ENCODE measurements around the gene TGOLN2.
A peak's percentile ranks its signal among the peaks of the same experiment; 100 is the strongest.

Gene TGOLN2

GRCh38 chr2:85288244-85288725, 39.5 kb downstream of the TGOLN2 start:
- Histone ChIP-seq H3K4me1 (ENCODE audit: insufficient read depth, poor library complexity, severe bottlenecking) (peaks cover 44% of the 10 kb centered on the region), H3K36me3 (ENCODE audit: low read depth) (peaks cover 37% of the 10 kb centered on the region), H3K9me3 (ENCODE audit: severe bottlenecking) (no peaks in the 10 kb centered on the region), H3K4me3 (ENCODE audit: severe bottlenecking) (no peak overlapping the region), H3K27me3 (ENCODE audit: insufficient read depth, poor library complexity, severe bottlenecking) (no peaks in the 10 kb centered on the region), H3K27ac (ENCODE audit: poor library complexity, severe bottlenecking) (peak overlapping the region; percentile 100)
- peak; percentile 91 for ATAC-seq (ENCODE audit: low read depth)
- DNase-seq (ENCODE audit: low spot score), result peak; percentile 88
- no peak for TF ChIP-seq CTCF (IDR thresholded peaks at IDR 0.05; ENCODE audit: poor library complexity, severe bottlenecking)

- Histone ChIP-seq H3K36me3 (ENCODE audit: low read depth) (peaks cover 33% of the 10 kb centered on the region), H3K27ac (ENCODE audit: poor library complexity, severe bottlenecking) (peak overlapping the region; percentile 100), H3K27me3 (ENCODE audit: insufficient read depth, poor library complexity, severe bottlenecking) (no peaks in the 10 kb centered on the region), H3K4me1 (ENCODE audit: insufficient read depth, poor library complexity, severe bottlenecking) (peaks cover 44% of the 10 kb centered on the region), H3K4me3 (ENCODE audit: severe bottlenecking) (no peak overlapping the region), H3K9me3 (ENCODE audit: severe bottlenecking) (no peaks in the 10 kb centered on the region)
- DNase-seq (ENCODE audit: low spot score) (no peak), ATAC-seq (ENCODE audit: low read depth) (no peak)
- no peak for TF ChIP-seq CTCF (IDR thresholded peaks at IDR 0.05; ENCODE audit: poor library complexity, severe bottlenecking)
These were observed 40.1 kb downstream of the TGOLN2 start for GRCh38 chr2:85287721-85288120.

- Histone ChIP-seq H3K36me3 (ENCODE audit: low read depth) (peaks cover 32% of the 10 kb centered on the region), H3K9me3 (ENCODE audit: severe bottlenecking) (no peaks in the 10 kb centered on the region), H3K4me1 (ENCODE audit: insufficient read depth, poor library complexity, severe bottlenecking) (peaks cover 44% of the 10 kb centered on the region), H3K4me3 (ENCODE audit: severe bottlenecking) (no peak overlapping the region), H3K27me3 (ENCODE audit: insufficient read depth, poor library complexity, severe bottlenecking) (no peaks in the 10 kb centered on the region), H3K27ac (ENCODE audit: poor library complexity, severe bottlenecking) (peak overlapping the region; percentile 100)
- no peak for ATAC-seq (ENCODE audit: low read depth)
- no peak for TF ChIP-seq CTCF (IDR thresholded peaks at IDR 0.05; ENCODE audit: poor library complexity, severe bottlenecking)
- no peak for DNase-seq (ENCODE audit: low spot score)
These were observed 40.9 kb downstream of the TGOLN2 start for GRCh38 chr2:85286918-85287317.

GRCh38 chr2:85283641-85284040, 44.1 kb downstream of the TGOLN2 start:
- ATAC-seq (ENCODE audit: low read depth) (no peak), DNase-seq (ENCODE audit: low spot score) (no peak)
- Histone ChIP-seq H3K4me1 (ENCODE audit: insufficient read depth, poor library complexity, severe bottlenecking) (peaks cover 20% of the 10 kb centered on the region), H3K27ac (ENCODE audit: poor library complexity, severe bottlenecking) (peak overlapping the region; percentile 100), H3K4me3 (ENCODE audit: severe bottlenecking) (no peak overlapping the region), H3K27me3 (ENCODE audit: insufficient read depth, poor library complexity, severe bottlenecking) (no peaks in the 10 kb centered on the region), H3K9me3 (ENCODE audit: severe bottlenecking) (no peaks in the 10 kb centered on the region), H3K36me3 (ENCODE audit: low read depth) (peaks cover 21% of the 10 kb centered on the region)
- no peak for TF ChIP-seq CTCF (IDR thresholded peaks at IDR 0.05; ENCODE audit: poor library complexity, severe bottlenecking)

GRCh38 chr2:85282914-85283313, 44.9 kb downstream of the TGOLN2 start:
- Histone ChIP-seq H3K9me3 (ENCODE audit: severe bottlenecking) (no peaks in the 10 kb centered on the region), H3K27ac (ENCODE audit: poor library complexity, severe bottlenecking) (no peak overlapping the region), H3K27me3 (ENCODE audit: insufficient read depth, poor library complexity, severe bottlenecking) (no peaks in the 10 kb centered on the region), H3K4me1 (ENCODE audit: insufficient read depth, poor library complexity, severe bottlenecking) (peaks cover 23% of the 10 kb centered on the region), H3K4me3 (ENCODE audit: severe bottlenecking) (no peak overlapping the region), H3K36me3 (ENCODE audit: low read depth) (peaks cover 21% of the 10 kb centered on the region)
- TF ChIP-seq CTCF (IDR thresholded peaks at IDR 0.05; ENCODE audit: poor library complexity, severe bottlenecking), result no peak
- ATAC-seq (ENCODE audit: low read depth) (no peak), DNase-seq (ENCODE audit: low spot score) (no peak)
